Neural crest cell (in vitro differentiated cells): ENCODE measurements around the gene CUX1. TPM values are rescaled to one million over a fixed set of nuclear protein-coding genes. Genes with fewer than 3 reads are reported as not detected.

ENCODE experiments used
- DNase-seq: peaks from one replicate; pipeline ENCODE4 v3.0.0; 2021; ENCODE audit warnings: low read depth, mixed read lengths, low spot score
- H3K27ac Mint-ChIP-seq: one replicate; pipeline ENCODE4 v1.8.0; 2021; ENCODE audit warnings: mild to moderate bottlenecking, mixed read lengths; ENCODE audit not compliant: unreplicated experiment
- H3K27me3 Mint-ChIP-seq: 2 replicates; pipeline ENCODE4 v1.8.0; 2021; ENCODE audit warnings: low read depth, mild to moderate bottlenecking, mixed read lengths
- H3K36me3 Mint-ChIP-seq: 2 replicates; pipeline ENCODE4 v1.8.0; 2021; ENCODE audit warnings: low read depth, mild to moderate bottlenecking, mixed read lengths
- H3K4me1 Mint-ChIP-seq: 2 replicates; pipeline ENCODE4 v1.8.0; 2021; ENCODE audit warnings: mixed read lengths
- H3K4me3 Mint-ChIP-seq: one replicate; pipeline ENCODE4 v1.8.0; 2021; ENCODE audit warnings: mild to moderate bottlenecking, mixed read lengths
- H3K9me3 Mint-ChIP-seq: 2 replicates; pipeline ENCODE4 v1.8.0; 2021; ENCODE audit warnings: mixed read lengths
- CTCF ChIP-seq: fragments of 200-600 bp; sonication (generic); conservative IDR thresholded peaks from 2 replicates; pipeline ENCODE4 v1.5.0; 2021; ENCODE audit warnings: antibody characterized with exemption, mild to moderate bottlenecking
- total RNA-seq: library from RNA; stranded (reverse); gene quantifications from 2 replicates; pipeline ENCODE4 v1.2.1, GENCODE V29; 2021

Gene CUX1
- total RNA-seq, 1 donor from 2014 or later: 60.0 TPM

GRCh38 chr7:101977249-101977648, 159.8 kb downstream of the CUX1 start:
- peaks cover 16% of the 10 kb centered on the region for H3K4me1 Mint-ChIP-seq
- H3K4me3 Mint-ChIP-seq: no peak overlapping the region
- no peak for TF ChIP-seq CTCF
- no peaks in the 10 kb centered on the region for H3K9me3 Mint-ChIP-seq
- no peaks in the 10 kb centered on the region for H3K36me3 Mint-ChIP-seq
- H3K27me3 Mint-ChIP-seq: no peaks in the 10 kb centered on the region
- H3K27ac Mint-ChIP-seq: no peak overlapping the region
- DNase-seq: no peak

DNA sequence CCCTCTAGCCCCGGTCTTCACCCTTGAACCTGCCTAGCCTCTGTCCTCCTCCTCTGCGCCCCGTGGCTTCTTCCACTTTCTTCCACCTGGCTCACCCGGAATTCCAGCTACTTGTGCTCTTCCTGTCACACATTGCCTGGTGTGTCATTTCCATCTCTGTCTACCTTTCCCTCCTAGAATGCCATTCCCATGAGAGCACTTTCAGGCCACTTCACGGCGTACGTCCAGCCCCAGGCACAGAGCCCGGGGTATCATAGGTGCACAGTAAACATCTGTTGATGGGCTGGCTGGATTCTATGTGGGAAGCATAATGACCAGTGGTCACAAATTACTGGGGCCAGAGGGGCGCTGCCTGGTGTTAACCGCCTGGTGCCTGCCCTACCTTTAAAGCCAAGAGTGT, 161.3 kb downstream of the CUX1 start:
- no peaks in the 10 kb centered on the region for H3K27me3 Mint-ChIP-seq
- TF ChIP-seq CTCF: no peak
- peaks cover 3% of the 10 kb centered on the region for H3K36me3 Mint-ChIP-seq
- peaks cover 8% of the 10 kb centered on the region for H3K4me1 Mint-ChIP-seq
- H3K27ac Mint-ChIP-seq: no peak overlapping the region
- H3K9me3 Mint-ChIP-seq: no peaks in the 10 kb centered on the region
- H3K4me3 Mint-ChIP-seq: no peak overlapping the region
- DNase-seq: no peak

DNA sequence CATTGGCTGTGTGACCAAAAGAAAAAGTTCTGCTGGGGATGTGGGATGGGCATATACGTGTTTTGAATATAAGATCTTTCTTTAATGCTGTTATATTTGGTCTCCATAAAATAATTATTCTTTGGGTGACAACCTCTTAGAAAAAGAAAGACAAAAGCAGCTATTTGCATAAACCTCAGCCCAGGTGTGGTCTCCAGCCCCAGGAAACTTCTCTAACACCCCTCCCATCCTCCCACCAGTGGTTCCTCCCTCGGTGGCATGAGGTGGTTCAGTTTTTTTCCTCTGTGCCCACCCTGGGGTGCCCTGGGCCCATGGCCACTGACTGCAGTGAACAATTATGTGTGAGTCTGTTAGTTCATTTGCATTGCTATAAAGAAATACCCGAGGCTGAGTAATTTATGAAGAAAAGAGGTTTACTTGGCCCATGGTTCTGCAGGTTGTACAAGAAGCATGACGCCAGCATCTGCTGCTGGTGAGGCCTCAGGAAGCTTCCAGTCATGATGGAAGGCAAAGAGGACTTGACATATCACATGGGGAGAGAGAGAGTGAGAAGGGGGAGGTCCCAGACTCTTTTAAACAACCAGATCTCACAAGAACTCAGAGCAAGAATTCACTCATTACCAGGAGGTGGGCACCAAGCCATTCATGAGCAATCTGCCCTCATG, 165.9 kb downstream of the CUX1 start:
- no peaks in the 10 kb centered on the region for H3K27me3 Mint-ChIP-seq
- H3K9me3 Mint-ChIP-seq: no peaks in the 10 kb centered on the region
- TF ChIP-seq CTCF: no peak
- H3K27ac Mint-ChIP-seq: no peak overlapping the region
- DNase-seq: no peak
- peaks cover 3% of the 10 kb centered on the region for H3K36me3 Mint-ChIP-seq
- peaks cover 25% of the 10 kb centered on the region for H3K4me1 Mint-ChIP-seq
- no peak overlapping the region for H3K4me3 Mint-ChIP-seq

GRCh38 chr7:101984133-101984879, 166.9 kb downstream of the CUX1 start:
- Mint-ChIP-seq H3K27me3 (no peaks in the 10 kb centered on the region), H3K9me3 (no peaks in the 10 kb centered on the region), H3K27ac (no peak overlapping the region), H3K36me3 (peaks cover 3% of the 10 kb centered on the region), H3K4me3 (no peak overlapping the region), H3K4me1 (peaks cover 25% of the 10 kb centered on the region)
- DNase-seq: no peak
- no peak for TF ChIP-seq CTCF

GRCh38 chr7:101985057-101985902, 167.9 kb downstream of the CUX1 start:
- no peak overlapping the region for H3K4me3 Mint-ChIP-seq

More at GRCh38 chr7:101985057-101985902, 167.9 kb downstream of the CUX1 start:
- peaks cover 25% of the 10 kb centered on the region for H3K4me1 Mint-ChIP-seq
- H3K27ac Mint-ChIP-seq: no peak overlapping the region
- no peaks in the 10 kb centered on the region for H3K9me3 Mint-ChIP-seq
- no peaks in the 10 kb centered on the region for H3K27me3 Mint-ChIP-seq
- TF ChIP-seq CTCF: no peak
- DNase-seq: no peak
- peaks cover 3% of the 10 kb centered on the region for H3K36me3 Mint-ChIP-seq
